ENCODE results near the gene LRMDA.
"Not testable (repeated sequence)": the region's sequence is repeated elsewhere in the genome, so short reads cannot be mapped to it uniquely, and the experiment has no call there.

LRMDA gene

GRCh38 chr10:76514869-76515268 is 1083.4 kb downstream of the LRMDA start:
- Histone ChIP-seq H3K4me1 (no peaks in the 10 kb centered on the region), H3K4me3 (no peak overlapping the region), H3K9me3 (no peaks in the 10 kb centered on the region), H3K36me3 (replicated peaks) (no peaks in the 10 kb centered on the region), H3K27me3 (ENCODE audit: low read depth) (no peaks in the 10 kb centered on the region)
- no peak for DNase-seq (ENCODE audit: low spot score in 2 of 2)
- in situ Hi-C loops (cut with MboI; ENCODE audit: low sequenced_read_pairs): no loop called here

- no peak for DNase-seq (ENCODE audit: low spot score in 2 of 2)
Observed at GRCh38 chr10:76522547-76522946, 1091.1 kb downstream of the LRMDA start.

GRCh38 chr10:76523246-76523645 is 1091.8 kb downstream of the LRMDA start:
- in situ Hi-C loops (cut with MboI; ENCODE audit: low sequenced_read_pairs): no loop called here
- DNase-seq (ENCODE audit: low spot score in 2 of 2): no peak
- no peak overlapping the region for H3K4me3 ChIP-seq
- H3K36me3 ChIP-seq (replicated peaks): no peaks in the 10 kb centered on the region
- no peaks in the 10 kb centered on the region for H3K4me1 ChIP-seq
- H3K27me3 ChIP-seq (ENCODE audit: low read depth): no peaks in the 10 kb centered on the region
- no peaks in the 10 kb centered on the region for H3K9me3 ChIP-seq

More at GRCh38 chr10:76522547-76522946, 1091.1 kb downstream of the LRMDA start:
- H3K9me3 ChIP-seq: no peaks in the 10 kb centered on the region
- in situ Hi-C loops (cut with MboI; ENCODE audit: low sequenced_read_pairs): no loop called here
- H3K27me3 ChIP-seq (ENCODE audit: low read depth): no peaks in the 10 kb centered on the region
- H3K4me1 ChIP-seq: no peaks in the 10 kb centered on the region
- no peak overlapping the region for H3K4me3 ChIP-seq
- H3K36me3 ChIP-seq (replicated peaks): no peaks in the 10 kb centered on the region

DNA sequence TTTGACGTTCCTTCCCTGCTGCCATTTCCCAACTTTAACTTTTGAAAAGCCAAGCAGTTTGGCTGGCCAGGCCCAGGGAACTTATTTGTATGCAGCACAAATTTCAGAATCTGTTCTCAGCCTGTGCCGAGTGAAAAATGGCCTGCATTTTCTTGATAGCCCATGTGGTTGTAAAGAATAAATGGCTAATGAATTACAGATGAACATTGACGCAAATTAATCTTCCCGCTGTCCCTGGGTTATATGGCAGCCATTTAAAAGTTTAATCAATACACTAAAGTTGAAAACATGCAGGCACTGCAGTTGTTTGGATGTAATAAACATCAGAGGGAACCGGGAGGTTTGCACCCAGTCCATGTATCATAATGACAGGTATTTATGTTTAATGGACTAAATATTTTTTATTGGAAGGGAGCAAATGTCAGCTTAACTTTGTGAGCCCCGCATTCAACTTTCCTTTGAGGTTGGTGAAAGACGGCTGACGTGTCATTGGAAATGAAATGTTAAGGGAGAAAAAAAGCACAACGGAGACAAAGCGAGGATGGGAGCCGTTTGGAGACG is 1092.4 kb downstream of the LRMDA start:
- Histone ChIP-seq H3K27me3 (ENCODE audit: low read depth) (no peaks in the 10 kb centered on the region), H3K36me3 (replicated peaks) (no peaks in the 10 kb centered on the region), H3K4me3 (no peak overlapping the region), H3K9me3 (no peaks in the 10 kb centered on the region), H3K4me1 (no peaks in the 10 kb centered on the region)
- DNase-seq (ENCODE audit: low spot score in 2 of 2): no peak
- in situ Hi-C loops (cut with MboI; ENCODE audit: low sequenced_read_pairs): no loop called here

- in situ Hi-C loops (cut with MboI; ENCODE audit: low sequenced_read_pairs); H3K36me3 ChIP-seq (replicated peaks); H3K4me3 ChIP-seq; DNase-seq (ENCODE audit: low spot score in 2 of 2); H3K9me3 ChIP-seq; H3K4me1 ChIP-seq; H3K27me3 ChIP-seq (ENCODE audit: low read depth): not testable (repeated sequence)
Observed at GRCh38 chr10:76526833-76527232, 1095.4 kb downstream of the LRMDA start.

GRCh38 chr10:76540331-76540730 is 1108.9 kb downstream of the LRMDA start:
- in situ Hi-C loops (cut with MboI; ENCODE audit: low sequenced_read_pairs): no loop called here
- H3K36me3 ChIP-seq (replicated peaks): no peaks in the 10 kb centered on the region
- H3K4me1 ChIP-seq: no peaks in the 10 kb centered on the region
- no peaks in the 10 kb centered on the region for H3K27me3 ChIP-seq (ENCODE audit: low read depth)
- no peak overlapping the region for H3K4me3 ChIP-seq
- no peak for DNase-seq (ENCODE audit: low spot score in 2 of 2)
- no peaks in the 10 kb centered on the region for H3K9me3 ChIP-seq

- H3K9me3 ChIP-seq: no peaks in the 10 kb centered on the region
- no peaks in the 10 kb centered on the region for H3K4me1 ChIP-seq
- no peak for DNase-seq (ENCODE audit: low spot score in 2 of 2)
- no peaks in the 10 kb centered on the region for H3K27me3 ChIP-seq (ENCODE audit: low read depth)
- H3K4me3 ChIP-seq: no peak overlapping the region
- in situ Hi-C loops (cut with MboI; ENCODE audit: low sequenced_read_pairs): no loop called here
- no peaks in the 10 kb centered on the region for H3K36me3 ChIP-seq (replicated peaks)
Observed at GRCh38 chr10:76540786-76541185, 1109.4 kb downstream of the LRMDA start.

DNA sequence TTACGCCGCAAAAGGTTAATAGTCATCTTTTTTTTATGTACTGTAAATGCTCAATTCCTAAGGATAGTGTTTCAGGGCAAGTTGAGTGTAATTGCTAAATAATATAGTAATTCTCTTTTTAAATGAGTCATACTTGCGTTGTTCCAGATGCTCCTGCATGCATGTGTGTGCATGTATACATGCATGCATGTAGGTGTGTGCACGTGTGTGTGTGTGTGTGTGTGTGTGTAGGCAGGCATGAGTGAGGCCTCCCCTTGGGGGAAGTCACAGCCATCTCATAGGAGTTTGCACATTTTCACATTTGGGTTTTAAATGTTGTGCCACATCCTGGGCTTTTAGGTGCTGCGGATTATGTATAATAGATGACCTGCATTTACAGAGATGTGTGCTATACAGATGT is 1110.4 kb downstream of the LRMDA start:
- in situ Hi-C loops (cut with MboI; ENCODE audit: low sequenced_read_pairs): no loop called here
- Histone ChIP-seq H3K36me3 (replicated peaks) (no peaks in the 10 kb centered on the region), H3K9me3 (no peaks in the 10 kb centered on the region), H3K4me3 (no peak overlapping the region), H3K27me3 (ENCODE audit: low read depth) (no peaks in the 10 kb centered on the region), H3K4me1 (no peaks in the 10 kb centered on the region)
- no peak for DNase-seq (ENCODE audit: low spot score in 2 of 2)

DNA sequence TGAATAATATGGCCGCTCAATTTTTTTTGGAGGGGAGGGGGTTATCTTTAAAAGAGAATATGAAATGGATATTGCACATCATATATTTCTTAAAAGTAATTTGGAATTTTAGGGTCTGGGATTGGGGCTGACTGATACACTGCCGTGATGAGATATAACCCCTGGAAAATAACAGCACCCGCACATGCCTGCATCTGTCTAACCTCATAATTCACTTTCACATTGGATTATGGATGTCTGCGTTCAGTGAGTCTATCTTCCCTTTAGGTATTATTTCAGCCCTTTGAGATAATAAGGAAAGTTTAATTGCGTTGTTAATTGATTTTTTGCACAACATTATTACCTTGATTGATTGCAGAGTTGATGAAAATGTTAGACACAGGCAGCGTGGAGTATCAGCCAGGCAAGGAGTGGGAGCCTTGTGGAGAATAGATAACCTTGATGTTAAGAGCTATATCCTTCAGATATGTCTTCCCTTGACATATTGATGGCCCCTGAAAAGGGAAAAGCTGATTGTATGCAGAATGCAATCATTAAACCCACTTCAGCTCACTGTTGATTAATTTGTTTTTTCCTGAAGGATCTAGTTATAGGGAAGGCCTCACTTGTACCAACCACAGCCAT is 1111.0 kb downstream of the LRMDA start:
- no peaks in the 10 kb centered on the region for H3K9me3 ChIP-seq
- no peak overlapping the region for H3K4me3 ChIP-seq
- in situ Hi-C loops (cut with MboI; ENCODE audit: low sequenced_read_pairs): no loop called here
- no peaks in the 10 kb centered on the region for H3K27me3 ChIP-seq (ENCODE audit: low read depth)
- H3K36me3 ChIP-seq (replicated peaks): no peaks in the 10 kb centered on the region
- no peaks in the 10 kb centered on the region for H3K4me1 ChIP-seq
- DNase-seq (ENCODE audit: low spot score in 2 of 2): no peak

- no peak for DNase-seq (ENCODE audit: low spot score in 2 of 2)
- H3K4me1 ChIP-seq: no peaks in the 10 kb centered on the region
- H3K4me3 ChIP-seq: no peak overlapping the region
- H3K27me3 ChIP-seq (ENCODE audit: low read depth): no peaks in the 10 kb centered on the region
- no peaks in the 10 kb centered on the region for H3K36me3 ChIP-seq (replicated peaks)
- in situ Hi-C loops (cut with MboI; ENCODE audit: low sequenced_read_pairs): no loop called here
- no peaks in the 10 kb centered on the region for H3K9me3 ChIP-seq
Observed at GRCh38 chr10:76543655-76544054, 1112.2 kb downstream of the LRMDA start.

DNA sequence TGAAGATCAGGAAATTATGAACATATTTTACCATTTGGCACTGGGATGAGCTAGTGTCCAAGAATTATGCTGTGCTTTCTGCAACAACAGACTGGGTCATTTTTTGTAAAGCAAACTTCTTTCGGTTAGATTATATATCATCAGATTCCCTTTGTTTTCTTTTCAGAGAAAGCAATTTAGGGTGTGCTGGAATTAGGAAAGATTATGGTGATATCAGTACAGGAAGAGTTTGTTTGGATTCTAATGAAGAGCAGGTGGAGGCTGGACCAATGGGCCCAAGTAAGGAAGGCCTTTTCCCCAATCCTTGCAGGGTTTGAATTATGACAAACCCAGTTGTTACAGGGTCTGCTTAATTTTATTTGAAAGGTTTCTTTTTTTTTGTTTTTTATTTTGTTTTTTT is 1113.4 kb downstream of the LRMDA start:
- Histone ChIP-seq H3K36me3 (replicated peaks) (no peaks in the 10 kb centered on the region), H3K4me3 (no peak overlapping the region), H3K27me3 (ENCODE audit: low read depth) (no peaks in the 10 kb centered on the region), H3K4me1 (no peaks in the 10 kb centered on the region), H3K9me3 (no peaks in the 10 kb centered on the region)
- DNase-seq (ENCODE audit: low spot score in 2 of 2): no peak
- in situ Hi-C loops (cut with MboI; ENCODE audit: low sequenced_read_pairs): no loop called here

GRCh38 chr10:76546411-76546810 is 1115.0 kb downstream of the LRMDA start:
- in situ Hi-C loops (cut with MboI; ENCODE audit: low sequenced_read_pairs): no loop called here
- no peaks in the 10 kb centered on the region for H3K36me3 ChIP-seq (replicated peaks)
- H3K4me3 ChIP-seq: no peak overlapping the region

DNA sequence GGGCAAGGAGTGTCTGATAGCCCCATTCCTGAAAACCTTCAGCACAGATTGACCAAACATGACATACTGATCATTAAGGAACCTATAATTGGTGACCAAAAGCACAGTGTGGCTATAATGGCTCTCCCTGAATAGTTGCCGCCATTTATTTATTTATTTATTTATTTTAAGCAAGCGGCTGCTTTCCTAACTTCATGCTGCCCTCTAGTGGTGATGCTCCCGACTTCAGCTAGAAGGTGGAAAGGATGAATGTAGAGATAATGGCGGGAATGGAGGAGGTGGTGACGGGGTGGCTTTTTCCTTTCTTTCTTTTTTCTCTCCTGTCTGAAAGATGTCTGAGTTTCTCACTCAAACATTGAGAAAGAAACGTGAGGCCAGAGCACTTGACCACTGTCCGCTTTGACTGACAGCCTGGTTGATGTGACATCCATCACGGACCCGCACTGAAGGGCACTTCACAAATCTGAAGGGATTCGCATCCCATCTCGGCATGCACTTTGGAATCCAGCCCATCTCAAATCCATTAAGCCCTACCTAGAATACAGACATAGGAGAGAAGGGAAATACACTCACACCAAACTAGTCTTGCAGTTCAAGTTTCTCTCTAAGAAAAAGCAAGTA is 1116.0 kb downstream of the LRMDA start:
- Histone ChIP-seq H3K36me3 (replicated peaks) (no peaks in the 10 kb centered on the region), H3K4me1 (no peaks in the 10 kb centered on the region), H3K4me3 (no peak overlapping the region), H3K27me3 (ENCODE audit: low read depth) (no peaks in the 10 kb centered on the region), H3K9me3 (no peaks in the 10 kb centered on the region)
- peak; percentile 60 to 88 for DNase-seq (ENCODE audit: low spot score in 2 of 2)
- in situ Hi-C loops (cut with MboI; ENCODE audit: low sequenced_read_pairs): no loop called here

More at GRCh38 chr10:76546411-76546810, 1115.0 kb downstream of the LRMDA start:
- H3K27me3 ChIP-seq (ENCODE audit: low read depth): no peaks in the 10 kb centered on the region
- no peaks in the 10 kb centered on the region for H3K4me1 ChIP-seq
- no peak for DNase-seq (ENCODE audit: low spot score in 2 of 2)
- no peaks in the 10 kb centered on the region for H3K9me3 ChIP-seq

DNA sequence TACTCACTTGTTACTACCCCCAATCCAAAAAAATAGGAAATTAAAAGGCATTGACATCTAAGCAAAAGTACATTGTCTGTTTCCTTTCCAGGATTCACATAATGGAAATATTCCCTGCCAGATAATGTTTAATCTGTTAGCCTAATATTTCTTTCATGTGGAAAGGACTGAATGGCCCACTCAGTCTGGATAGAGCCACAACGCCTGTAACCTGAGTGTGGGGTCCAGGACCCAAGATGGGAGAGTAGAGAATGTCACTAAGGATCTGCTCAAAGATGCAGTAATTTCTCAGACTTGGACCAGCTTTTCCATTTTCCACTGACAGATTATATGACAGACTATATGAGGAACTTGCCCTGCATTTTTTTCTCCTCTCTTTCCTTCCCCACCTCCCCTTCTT is 1117.3 kb downstream of the LRMDA start:
- no peaks in the 10 kb centered on the region for H3K4me1 ChIP-seq
- H3K4me3 ChIP-seq: no peak overlapping the region
- in situ Hi-C loops (cut with MboI; ENCODE audit: low sequenced_read_pairs): no loop called here
- no peaks in the 10 kb centered on the region for H3K36me3 ChIP-seq (replicated peaks)
- H3K27me3 ChIP-seq (ENCODE audit: low read depth): no peaks in the 10 kb centered on the region
- no peak for DNase-seq (ENCODE audit: low spot score in 2 of 2)
- no peaks in the 10 kb centered on the region for H3K9me3 ChIP-seq

Data from HAP-1 (cell line).